MM.1S (cell line): ENCODE results near the gene WHRN.

Experiments
- DNase-seq: peaks from one replicate; pipeline ENCODE4 v3.0.0-alpha.2; 2015
- H2AFZ ChIP-seq: fragments of 300-600 bp; sonication (generic); 2 replicates; pipeline ENCODE4 v1.6.0; 2016; ENCODE audit warnings: antibody characterized with exemption, low read length
- H3F3A ChIP-seq: fragments of 300-600 bp; sonication (generic); 2 replicates; pipeline ENCODE4 v1.6.1; 2016; ENCODE audit warnings: mild to moderate bottlenecking, antibody characterized with exemption, low read length, moderate library complexity, mixed read lengths; ENCODE audit not compliant: insufficient read depth
- H3K27ac ChIP-seq: fragments of 300-600 bp; sonication (generic); 2 replicates; pipeline ENCODE4 v1.5.1; 2016; ENCODE audit warnings: mild to moderate bottlenecking, low read length
- H3K27me3 ChIP-seq: fragments of 300-600 bp; sonication (generic); replicated peaks from 2 replicates; pipeline ENCODE4 v1.6.0; 2016; ENCODE audit warnings: low read length; ENCODE audit not compliant: insufficient read depth
- H3K36me3 ChIP-seq: fragments of 300-600 bp; sonication (generic); replicated peaks from 2 replicates; pipeline ENCODE4 v1.6.1; 2016; ENCODE audit warnings: mild to moderate bottlenecking, low read length, mixed read lengths; ENCODE audit not compliant: insufficient read depth
- H3K4me1 ChIP-seq: fragments of 300-600 bp; sonication (generic); 2 replicates; pipeline ENCODE4 v1.6.1; 2016; ENCODE audit warnings: low read length, mixed read lengths
- H3K4me2 ChIP-seq: fragments of 300-600 bp; sonication (generic); 2 replicates; pipeline ENCODE4 v1.6.0; 2016; ENCODE audit warnings: low read depth, low read length
- H3K4me3 ChIP-seq: fragments of 300-600 bp; sonication (generic); 2 replicates; pipeline ENCODE4 v1.5.1; 2016; ENCODE audit warnings: low read length, mixed read lengths
- H3K79me2 ChIP-seq: fragments of 300-600 bp; sonication (generic); 2 replicates; pipeline ENCODE4 v1.6.1; 2016; ENCODE audit warnings: mixed run types, low read length, mixed read lengths
- H3K9ac ChIP-seq: fragments of 300-600 bp; sonication (generic); 2 replicates; pipeline ENCODE4 v1.6.1; 2016; ENCODE audit warnings: low read length, mixed read lengths
- H3K9me2 ChIP-seq: fragments of 300-600 bp; sonication (generic); replicated peaks from 2 replicates; pipeline ENCODE4 v1.6.1; 2016; ENCODE audit warnings: mild to moderate bottlenecking, low read length, mixed read lengths; ENCODE audit not compliant: insufficient read depth
- H3K9me3 ChIP-seq: fragments of 300-600 bp; sonication (generic); replicated peaks from 2 replicates; pipeline ENCODE4 v1.6.1; 2016; ENCODE audit warnings: mild to moderate bottlenecking, low read length, mixed read lengths; ENCODE audit not compliant: insufficient read depth
- H4K20me1 ChIP-seq: fragments of 300-600 bp; sonication (generic); 2 replicates; pipeline ENCODE4 v1.6.1; 2016; ENCODE audit warnings: mild to moderate bottlenecking, low read length, moderate library complexity, mixed read lengths; ENCODE audit not compliant: insufficient read depth
- CTCF ChIP-seq: fragments of 300-600 bp; sonication (generic); IDR thresholded peaks from 2 replicates; pipeline ENCODE4 v1.5.1; 2016; ENCODE audit warnings: antibody characterized with exemption, low read length, mixed read lengths
- EZH2 ChIP-seq: fragments of 300-600 bp; sonication (generic); optimal IDR thresholded peaks from 2 replicates; pipeline ENCODE3; 2017; ENCODE audit warnings: low read depth, mild to moderate bottlenecking, antibody characterized with exemption, low read length, mixed read lengths
- EZH2phosphoT487 ChIP-seq: fragments of 300-600 bp; sonication (generic); IDR thresholded peaks from 2 replicates; pipeline ENCODE4 v1.6.1; 2018; ENCODE audit warnings: antibody characterized with exemption, low read length

Gene WHRN

GRCh38 chr9:114482593-114482992 lies 22.7 kb downstream of the WHRN start:
- H3K27ac ChIP-seq = no peak overlapping the region
- peaks cover 83% of the 10 kb centered on the region for H3K79me2 ChIP-seq
- no peaks in the 10 kb centered on the region for H3K36me3 ChIP-seq
- peaks cover 31% of the 10 kb centered on the region for H3F3A ChIP-seq
- TF ChIP-seq EZH2phosphoT487 = no peak
- TF ChIP-seq CTCF = no peak
- TF ChIP-seq EZH2 = no peak
- no peak for DNase-seq
- no peaks in the 10 kb centered on the region for H4K20me1 ChIP-seq
- no peak overlapping the region for H3K4me3 ChIP-seq
- no peak overlapping the region for H3K4me2 ChIP-seq
- H3K27me3 ChIP-seq = no peaks in the 10 kb centered on the region
- peaks cover 44% of the 10 kb centered on the region for H3K4me1 ChIP-seq
- H3K9ac ChIP-seq = no peak overlapping the region
- H3K9me3 ChIP-seq = no peaks in the 10 kb centered on the region
- no peaks in the 10 kb centered on the region for H3K9me2 ChIP-seq
- H2AFZ ChIP-seq = no peak overlapping the region

GRCh38 chr9:114481789-114482188 lies 23.5 kb downstream of the WHRN start:
- no peak for TF ChIP-seq EZH2
- no peak for TF ChIP-seq CTCF
- TF ChIP-seq EZH2phosphoT487 = no peak
- Histone ChIP-seq H3K4me1 (peaks cover 38% of the 10 kb centered on the region), H3K36me3 (no peaks in the 10 kb centered on the region), H4K20me1 (no peaks in the 10 kb centered on the region), H3K27ac (no peak overlapping the region), H3K9me2 (no peaks in the 10 kb centered on the region), H3K79me2 (peaks cover 77% of the 10 kb centered on the region), H3K9ac (no peak overlapping the region), H3K4me3 (no peak overlapping the region), H3K9me3 (no peaks in the 10 kb centered on the region), H3K27me3 (no peaks in the 10 kb centered on the region), H2AFZ (no peak overlapping the region), H3F3A (peaks cover 31% of the 10 kb centered on the region), H3K4me2 (no peak overlapping the region)
- DNase-seq = no peak

- TF ChIP-seq EZH2phosphoT487 = no peak
- TF ChIP-seq CTCF = no peak
- no peak for TF ChIP-seq EZH2
- Histone ChIP-seq H3K79me2 (peaks cover 69% of the 10 kb centered on the region), H2AFZ (no peak overlapping the region), H3K36me3 (no peaks in the 10 kb centered on the region), H3K4me3 (no peak overlapping the region), H3K27ac (no peak overlapping the region; the same call in 1 of the 2 replicates), H3K9me3 (no peaks in the 10 kb centered on the region), H4K20me1 (no peaks in the 10 kb centered on the region), H3K9ac (no peak overlapping the region), H3K27me3 (no peaks in the 10 kb centered on the region), H3K4me1 (peaks cover 31% of the 10 kb centered on the region), H3K9me2 (no peaks in the 10 kb centered on the region), H3F3A (peaks cover 25% of the 10 kb centered on the region), H3K4me2 (no peak overlapping the region)
- no peak for DNase-seq
Measured at GRCh38 chr9:114480746-114481435, 24.4 kb downstream of the WHRN start.
